ENCODE measurements around the gene ATXN1. TPM values are rescaled to one million over a fixed set of nuclear protein-coding genes. Genes with fewer than 3 reads are reported as not detected.

The ATXN1 gene
- total and polyA plus RNA-seq, 2 of the 13 experiments (the other 11 are each of a cell fraction or from before 2014, with no cell fraction given): 20.7 to 39.5 TPM

DNA sequence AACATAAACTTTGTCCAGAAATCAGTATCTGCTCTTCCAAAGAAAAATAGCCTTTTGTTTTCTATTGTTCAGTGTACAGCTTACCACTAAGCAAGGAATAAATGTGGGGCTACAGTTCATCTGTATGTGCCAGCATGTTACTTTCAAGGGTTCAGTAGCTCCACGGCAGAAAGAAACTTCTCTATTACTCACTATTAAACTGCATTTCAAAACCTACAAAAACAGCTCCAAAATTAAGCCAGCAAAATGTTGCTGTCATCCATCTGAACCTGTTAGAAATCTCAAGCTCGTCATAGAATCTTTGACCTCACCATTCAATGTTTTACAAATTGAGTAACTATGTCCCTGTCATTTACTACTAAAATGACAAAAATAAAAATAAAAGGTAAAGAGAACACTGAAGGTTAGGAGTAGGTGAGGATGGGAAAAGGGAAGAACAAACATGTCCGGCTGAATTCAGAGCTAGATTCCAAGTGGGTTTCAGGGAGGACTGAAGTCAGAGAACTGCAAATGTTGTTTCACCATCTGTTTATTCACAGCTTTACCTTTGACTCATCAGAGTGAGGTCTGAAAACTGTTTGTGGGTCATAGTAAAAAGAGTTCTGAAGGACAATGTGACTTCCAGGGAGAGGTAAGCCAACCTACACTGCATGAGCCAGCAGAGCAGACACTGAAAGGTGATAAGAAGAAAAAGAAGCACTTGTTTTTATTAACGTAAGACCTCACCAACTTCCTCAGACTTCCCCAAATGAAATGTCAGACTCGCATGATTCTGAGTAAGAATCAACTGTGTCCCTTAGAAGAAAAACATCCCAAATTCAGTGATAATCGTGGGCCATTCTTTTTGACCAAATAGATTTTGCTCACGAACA is 62.0 kb downstream of the ATXN1 start (continued):
- TF ChIP-seq ZNF317 (CRISPR knock-in tag; IDR thresholded peaks at IDR 0.05) (no peak), AGO2 (optimal IDR thresholded peaks at IDR 0.05; ENCODE audit: low read depth, low read length) (no peak), ISL2 (CRISPR knock-in tag; IDR thresholded peaks at IDR 0.05) (peak; percentile 73), SNAPC2 (CRISPR knock-in tag; IDR thresholded peaks at IDR 0.05) (peak; percentile 65; the same call in 1 of the 2 replicates), MYC (CRISPR knock-in tag; IDR thresholded peaks at IDR 0.05; ENCODE audit: borderline replicate concordance) (no peak), EED (CRISPR knock-in tag; IDR thresholded peaks at IDR 0.05) (no peak), ZNF143 (CRISPR knock-in tag; IDR thresholded peaks at IDR 0.05) (no peak), SMAD9 (CRISPR knock-in tag; IDR thresholded peaks at IDR 0.05) (no peak), NR2F6 (IDR thresholded peaks at IDR 0.05) (peak; percentile 67), NR2F6 (CRISPR knock-in tag; IDR thresholded peaks at IDR 0.05) (peak; percentile 64; the same call in 1 of the 2 replicates), RBM39 (IDR thresholded peaks at IDR 0.05; ENCODE audit: low read depth, low read length, poor library complexity, severe bottlenecking) (no peak), TAF15 (IDR thresholded peaks at IDR 0.05; ENCODE audit: low read depth, low read length, poor library complexity, severe bottlenecking) (no peak), HOXA3 (CRISPR knock-in tag; IDR thresholded peaks at IDR 0.05) (peak; percentile 29; the same call in 1 of the 2 replicates), MAFF (IDR thresholded peaks at IDR 0.05; ENCODE audit: low read depth, low read length) (0 out of 2 replicates have a peak, but pooled peaks have one; percentile 17), FOXK1 (CRISPR knock-in tag; IDR thresholded peaks at IDR 0.05; ENCODE audit: borderline replicate concordance, low read depth) (peak; percentile 48; the same call in 1 of the 2 replicates), ZNF547 (CRISPR knock-in tag; IDR thresholded peaks at IDR 0.05) (no peak), ZNF660 (CRISPR knock-in tag; IDR thresholded peaks at IDR 0.05; ENCODE audit: borderline replicate concordance, low read depth) (no peak)
- TF ChIP-seq, protein P1, sequence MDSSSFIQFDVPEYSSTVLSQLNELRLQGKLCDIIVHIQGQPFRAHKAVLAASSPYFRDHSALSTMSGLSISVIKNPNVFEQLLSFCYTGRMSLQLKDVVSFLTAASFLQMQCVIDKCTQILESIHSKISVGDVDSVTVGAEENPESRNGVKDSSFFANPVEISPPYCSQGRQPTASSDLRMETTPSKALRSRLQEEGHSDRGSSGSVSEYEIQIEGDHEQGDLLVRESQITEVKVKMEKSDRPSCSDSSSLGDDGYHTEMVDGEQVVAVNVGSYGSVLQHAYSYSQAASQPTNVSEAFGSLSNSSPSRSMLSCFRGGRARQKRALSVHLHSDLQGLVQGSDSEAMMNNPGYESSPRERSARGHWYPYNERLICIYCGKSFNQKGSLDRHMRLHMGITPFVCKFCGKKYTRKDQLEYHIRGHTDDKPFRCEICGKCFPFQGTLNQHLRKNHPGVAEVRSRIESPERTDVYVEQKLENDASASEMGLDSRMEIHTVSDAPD (CRISPR knock-in tag; IDR thresholded peaks at IDR 0.05): 0 out of 2 replicates have a peak, but pooled peaks have one; percentile 29
- TF ChIP-seq, protein P2, sequence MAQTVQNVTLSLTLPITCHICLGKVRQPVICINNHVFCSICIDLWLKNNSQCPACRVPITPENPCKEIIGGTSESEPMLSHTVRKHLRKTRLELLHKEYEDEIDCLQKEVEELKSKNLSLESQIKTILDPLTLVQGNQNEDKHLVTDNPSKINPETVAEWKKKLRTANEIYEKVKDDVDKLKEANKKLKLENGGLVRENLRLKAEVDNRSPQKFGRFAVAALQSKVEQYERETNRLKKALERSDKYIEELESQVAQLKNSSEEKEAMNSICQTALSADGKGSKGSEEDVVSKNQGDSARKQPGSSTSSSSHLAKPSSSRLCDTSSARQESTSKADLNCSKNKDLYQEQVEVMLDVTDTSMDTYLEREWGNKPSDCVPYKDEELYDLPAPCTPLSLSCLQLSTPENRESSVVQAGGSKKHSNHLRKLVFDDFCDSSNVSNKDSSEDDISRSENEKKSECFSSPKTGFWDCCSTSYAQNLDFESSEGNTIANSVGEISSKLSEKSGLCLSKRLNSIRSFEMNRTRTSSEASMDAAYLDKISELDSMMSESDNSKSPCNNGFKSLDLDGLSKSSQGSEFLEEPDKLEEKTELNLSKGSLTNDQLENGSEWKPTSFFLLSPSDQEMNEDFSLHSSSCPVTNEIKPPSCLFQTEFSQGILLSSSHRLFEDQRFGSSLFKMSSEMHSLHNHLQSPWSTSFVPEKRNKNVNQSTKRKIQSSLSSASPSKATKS (CRISPR knock-in tag; IDR thresholded peaks at IDR 0.05): no peak
- TF ChIP-seq, protein P3, sequence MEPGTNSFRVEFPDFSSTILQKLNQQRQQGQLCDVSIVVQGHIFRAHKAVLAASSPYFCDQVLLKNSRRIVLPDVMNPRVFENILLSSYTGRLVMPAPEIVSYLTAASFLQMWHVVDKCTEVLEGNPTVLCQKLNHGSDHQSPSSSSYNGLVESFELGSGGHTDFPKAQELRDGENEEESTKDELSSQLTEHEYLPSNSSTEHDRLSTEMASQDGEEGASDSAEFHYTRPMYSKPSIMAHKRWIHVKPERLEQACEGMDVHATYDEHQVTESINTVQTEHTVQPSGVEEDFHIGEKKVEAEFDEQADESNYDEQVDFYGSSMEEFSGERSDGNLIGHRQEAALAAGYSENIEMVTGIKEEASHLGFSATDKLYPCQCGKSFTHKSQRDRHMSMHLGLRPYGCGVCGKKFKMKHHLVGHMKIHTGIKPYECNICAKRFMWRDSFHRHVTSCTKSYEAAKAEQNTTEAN (CRISPR knock-in tag; conservative IDR thresholded peaks at IDR 0.05): 0 out of 2 replicates have a peak, but pooled peaks have one; percentile 13
- TF ChIP-seq, protein P4, sequence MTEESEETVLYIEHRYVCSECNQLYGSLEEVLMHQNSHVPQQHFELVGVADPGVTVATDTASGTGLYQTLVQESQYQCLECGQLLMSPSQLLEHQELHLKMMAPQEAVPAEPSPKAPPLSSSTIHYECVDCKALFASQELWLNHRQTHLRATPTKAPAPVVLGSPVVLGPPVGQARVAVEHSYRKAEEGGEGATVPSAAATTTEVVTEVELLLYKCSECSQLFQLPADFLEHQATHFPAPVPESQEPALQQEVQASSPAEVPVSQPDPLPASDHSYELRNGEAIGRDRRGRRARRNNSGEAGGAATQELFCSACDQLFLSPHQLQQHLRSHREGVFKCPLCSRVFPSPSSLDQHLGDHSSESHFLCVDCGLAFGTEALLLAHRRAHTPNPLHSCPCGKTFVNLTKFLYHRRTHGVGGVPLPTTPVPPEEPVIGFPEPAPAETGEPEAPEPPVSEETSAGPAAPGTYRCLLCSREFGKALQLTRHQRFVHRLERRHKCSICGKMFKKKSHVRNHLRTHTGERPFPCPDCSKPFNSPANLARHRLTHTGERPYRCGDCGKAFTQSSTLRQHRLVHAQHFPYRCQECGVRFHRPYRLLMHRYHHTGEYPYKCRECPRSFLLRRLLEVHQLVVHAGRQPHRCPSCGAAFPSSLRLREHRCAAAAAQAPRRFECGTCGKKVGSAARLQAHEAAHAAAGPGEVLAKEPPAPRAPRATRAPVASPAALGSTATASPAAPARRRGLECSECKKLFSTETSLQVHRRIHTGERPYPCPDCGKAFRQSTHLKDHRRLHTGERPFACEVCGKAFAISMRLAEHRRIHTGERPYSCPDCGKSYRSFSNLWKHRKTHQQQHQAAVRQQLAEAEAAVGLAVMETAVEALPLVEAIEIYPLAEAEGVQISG (CRISPR knock-in tag; IDR thresholded peaks at IDR 0.05): no peak
